ENCODE measurements around the gene NR1D2. TPM values are rescaled to one million over a fixed set of nuclear protein-coding genes. Genes with fewer than 3 reads are reported as not detected.

NR1D2 gene
- total RNA-seq, 1 experiment from 2014 or later: 18.4 TPM

- TF ChIP-seq ATF2 (CRISPR knock-in tag; IDR thresholded peaks at IDR 0.05; ENCODE audit: borderline replicate concordance, low read depth) (no peak), PRRX2 (CRISPR knock-in tag; IDR thresholded peaks at IDR 0.05) (no peak), ARID4B (CRISPR knock-in tag; IDR thresholded peaks at IDR 0.05; ENCODE audit: borderline replicate concordance) (no peak), ZNF416 (CRISPR knock-in tag; IDR thresholded peaks at IDR 0.05) (no peak), ATF3 (CRISPR knock-in tag; conservative IDR thresholded peaks at IDR 0.05) (no peak), ZBTB43 (CRISPR knock-in tag; IDR thresholded peaks at IDR 0.05) (no peak), ZNF219 (CRISPR knock-in tag; IDR thresholded peaks at IDR 0.05; ENCODE audit: borderline replicate concordance) (no peak)
Measured at GRCh38 chr3:23995219-23995618, 50.1 kb downstream of the NR1D2 start (continued).

- Mint-ChIP-seq H3K9me3 (no peaks in the 10 kb centered on the region), H3K4me1 (peaks cover 10% of the 10 kb centered on the region), H3K27ac (no peak overlapping the region), H3K4me3 (no peak overlapping the region), H3K36me3 (no peaks in the 10 kb centered on the region), H3K27me3 (ENCODE audit: low read depth) (no peaks in the 10 kb centered on the region)
- TF ChIP-seq TCF7 (CRISPR knock-in tag; IDR thresholded peaks at IDR 0.05; ENCODE audit: low read depth): no peak
- TF ChIP-seq SMAD3 (CRISPR knock-in tag; IDR thresholded peaks at IDR 0.05; ENCODE audit: borderline replicate concordance): no peak
- no peak for TF ChIP-seq NFE2L1 (CRISPR knock-in tag; IDR thresholded peaks at IDR 0.05)
- no peak for TF ChIP-seq ZNF396 (CRISPR knock-in tag; IDR thresholded peaks at IDR 0.05; ENCODE audit: borderline replicate concordance)
- no peak for TF ChIP-seq NFYB (CRISPR knock-in tag; conservative IDR thresholded peaks at IDR 0.05; ENCODE audit: low read depth)
- TF ChIP-seq CREB1 (CRISPR knock-in tag; IDR thresholded peaks at IDR 0.05): no peak
- no peak for TF ChIP-seq ZNF317 (CRISPR knock-in tag; IDR thresholded peaks at IDR 0.05; ENCODE audit: borderline replicate concordance, low read depth)
- no peak for TF ChIP-seq GABPB1 (CRISPR knock-in tag; IDR thresholded peaks at IDR 0.05)
- no peak for TF ChIP-seq PRDM15 (CRISPR knock-in tag; IDR thresholded peaks at IDR 0.05)
- TF ChIP-seq E2F4 (CRISPR knock-in tag; IDR thresholded peaks at IDR 0.05; ENCODE audit: borderline replicate concordance, low read depth): no peak
- TF ChIP-seq MXD4 (CRISPR knock-in tag; IDR thresholded peaks at IDR 0.05; ENCODE audit: borderline replicate concordance): no peak
- TF ChIP-seq CBFB (CRISPR knock-in tag; IDR thresholded peaks at IDR 0.05; ENCODE audit: low read depth): no peak
- DNase-seq (ENCODE audit: low spot score) (no peak), ATAC-seq (no peak)
- ChIA-PET POLR2A (no interaction called here), CTCF (interaction anchor here (1.0 kb wide), 1 partner anchor 92 kb away, joined by 4 read pairs; no protein-coding TSS in a partner anchor)
Measured at GRCh38 chr3:23996095-23996524, 51.0 kb downstream of the NR1D2 start.

Data from WTC11 (cell line).